Endodermal cell (in vitro differentiated cells): ENCODE measurements around the gene CYSLTR2. TPM values are rescaled to one million over a fixed set of nuclear protein-coding genes. Genes with fewer than 3 reads are reported as not detected.
A peak's percentile ranks its signal among the peaks of the same experiment; 100 is the strongest.

Source experiments
- DNase-seq: peaks from one replicate; pipeline ENCODE4 v3.0.0-alpha.2; 2017
- H3K27ac ChIP-seq: 2 replicates; pipeline ENCODE4 v1.5.1; 2013; ENCODE audit warnings: mild to moderate bottlenecking, low read depth, low read length, moderate library complexity
- H3K27me3 ChIP-seq: 2 replicates; pipeline ENCODE4 v1.6.1; 2013; ENCODE audit warnings: mild to moderate bottlenecking, low read length, moderate library complexity; ENCODE audit not compliant: insufficient read depth, control insufficient read depth, poor library complexity, severe bottlenecking
- H3K36me3 ChIP-seq: 2 replicates; pipeline ENCODE4 v1.7.0; 2013; ENCODE audit warnings: mild to moderate bottlenecking, low read length, moderate library complexity; ENCODE audit not compliant: control insufficient read depth, insufficient read depth
- H3K4me1 ChIP-seq: one replicate; pipeline ENCODE4 v1.7.0; 2013; ENCODE audit warnings: low read length; ENCODE audit not compliant: control insufficient read depth, insufficient read depth
- H3K4me3 ChIP-seq: 2 replicates; pipeline ENCODE4 v1.5.1; 2013; ENCODE audit warnings: mild to moderate bottlenecking, low read length, moderate library complexity
- H3K9ac ChIP-seq: 2 replicates; pipeline ENCODE4 v1.6.1; 2013; ENCODE audit warnings: mild to moderate bottlenecking, low read length, moderate library complexity; ENCODE audit not compliant: poor library complexity, severe bottlenecking; ENCODE audit errors: extremely low read depth
- H3K9me3 ChIP-seq: 2 replicates; pipeline ENCODE4 v1.6.1; 2013; ENCODE audit warnings: mild to moderate bottlenecking, low read length, moderate library complexity; ENCODE audit not compliant: control insufficient read depth
- H3K27ac Mint-ChIP-seq: 2 replicates; pipeline ENCODE4 v1.8.0; 2020; ENCODE audit warnings: mixed read lengths
- H3K27me3 Mint-ChIP-seq: 2 replicates; pipeline ENCODE4 v1.8.0; 2021; ENCODE audit warnings: mild to moderate bottlenecking, mixed read lengths; ENCODE audit not compliant: insufficient read depth
- H3K36me3 Mint-ChIP-seq: 2 replicates; pipeline ENCODE4 v1.8.0; 2020; ENCODE audit warnings: low read depth, mixed read lengths
- H3K4me1 Mint-ChIP-seq: 2 replicates; pipeline ENCODE4 v1.8.0; 2020; ENCODE audit warnings: mixed read lengths
- H3K4me3 Mint-ChIP-seq: 2 replicates; pipeline ENCODE4 v1.8.0; 2020; ENCODE audit warnings: mild to moderate bottlenecking, moderate library complexity, mixed read lengths
- H3K9me3 Mint-ChIP-seq: 2 replicates; pipeline ENCODE4 v1.8.0; 2020; ENCODE audit warnings: mild to moderate bottlenecking, mixed read lengths
- CTCF ChIP-seq: fragments of 200-600 bp; sonication (generic); conservative IDR thresholded peaks from 2 replicates; pipeline ENCODE4 v1.5.0; 2021; ENCODE audit warnings: antibody characterized with exemption, mild to moderate bottlenecking
- WGBS, 2 experiments: methylation state at CpG; one replicate each; pipeline versions ENCODE4 v1.1.5 to v1.1.7; 2013; ENCODE audit warnings: missing lambda C conversion rate in 2 of 2, mixed read lengths in 1 of 2; ENCODE audit not compliant: insufficient coverage in 1 of 2, insufficient read length in 1 of 2; 5-methylcytosine and 5-hydroxymethylcytosine counted together
- total RNA-seq, 2 donors: library from RNA; stranded (reverse); fragmentation: NEBNext Ultra II Directional in 1 of 2; extraction: Animal tissue kit (Norgen Biotek cat#: 25700) in 1 of 2; gene quantifications; 2 replicates in 1 of 2; 3 replicates in 1 of 2; pipeline ENCODE4 v1.2.1, GENCODE V29; 2021

Gene CYSLTR2
- total RNA-seq, 2 donors from 2014 or later = not detected

DNA sequence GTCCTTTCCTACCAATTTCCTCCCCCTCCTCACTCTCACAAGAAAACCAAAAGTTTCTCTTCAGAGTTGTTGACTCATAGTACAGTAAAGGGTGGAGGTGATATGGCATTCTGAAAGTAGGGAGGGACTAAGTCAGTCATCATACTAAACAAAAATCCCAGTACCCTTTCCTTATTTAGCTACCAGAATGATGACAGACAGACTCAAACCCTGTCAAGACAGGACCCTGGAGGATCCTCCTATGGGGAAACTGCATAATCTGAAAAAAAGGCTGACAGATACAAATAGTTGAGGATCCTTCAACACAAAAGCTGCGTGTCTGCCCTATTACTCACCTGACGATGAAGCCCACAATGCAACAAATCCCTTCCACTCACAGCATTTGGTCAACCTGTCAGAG, 55.5 kb downstream of the CYSLTR2 start:
- H3K4me3 Mint-ChIP-seq = no peak overlapping the region

DNA sequence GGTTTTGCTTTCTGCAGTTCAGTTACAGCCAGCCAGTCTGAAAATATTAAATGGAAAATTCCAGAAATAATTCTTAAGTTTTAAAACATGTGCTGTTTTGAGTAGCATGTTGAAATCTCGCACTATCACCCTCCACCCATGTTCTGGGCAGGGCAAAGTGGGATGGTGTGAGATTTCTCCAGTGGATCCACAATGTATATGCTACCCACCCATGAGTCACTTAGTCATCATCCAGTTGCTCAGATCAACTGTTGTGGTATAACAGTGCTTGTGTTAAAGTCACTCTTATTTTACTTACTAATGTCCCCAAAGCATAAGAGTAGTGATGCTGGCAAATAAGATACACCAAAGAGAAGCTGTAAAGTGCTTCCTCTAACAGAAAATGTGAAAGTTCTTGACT, 56.4 kb downstream of the CYSLTR2 start:
- Mint-ChIP-seq H3K36me3 (peaks cover 9% of the 10 kb centered on the region), H3K4me3 (no peak overlapping the region), H3K4me1 (peaks cover 17% of the 10 kb centered on the region), H3K27me3 (no peaks in the 10 kb centered on the region), H3K27ac (no peak overlapping the region), H3K9me3 (peaks cover 61% of the 10 kb centered on the region)
- Histone ChIP-seq H3K27ac (no peak overlapping the region), H3K27me3 (no peaks in the 10 kb centered on the region), H3K9ac (no peak overlapping the region), H3K36me3 (no peaks in the 10 kb centered on the region), H3K4me3 (peak overlapping the region; percentile 55), H3K9me3 (peaks cover 66% of the 10 kb centered on the region), H3K4me1 (peaks cover 4% of the 10 kb centered on the region)
- no peak for DNase-seq
- no peak for TF ChIP-seq CTCF
- 100% methylated on average over 1 of the region's 1 CpG; no CpG with 5 or more reads in 1 of the 2 experiments for WGBS, 2 experiments

More for the DNA sequence above, 55.5 kb downstream of the CYSLTR2 start:
- Mint-ChIP-seq H3K4me1 (peaks cover 17% of the 10 kb centered on the region), H3K27ac (no peak overlapping the region), H3K27me3 (no peaks in the 10 kb centered on the region), H3K36me3 (peaks cover 9% of the 10 kb centered on the region), H3K9me3 (peaks cover 62% of the 10 kb centered on the region)
- DNase-seq = no peak
- Histone ChIP-seq H3K27ac (no peak overlapping the region), H3K9me3 (peaks cover 57% of the 10 kb centered on the region), H3K36me3 (no peaks in the 10 kb centered on the region), H3K27me3 (no peaks in the 10 kb centered on the region), H3K4me3 (peak overlapping the region; percentile 55), H3K4me1 (peaks cover 4% of the 10 kb centered on the region), H3K9ac (no peak overlapping the region)
- WGBS, 2 experiments = 90 to 100% methylated on average over 1 to 2 of the region's 2 CpGs
- no peak for TF ChIP-seq CTCF

DNA sequence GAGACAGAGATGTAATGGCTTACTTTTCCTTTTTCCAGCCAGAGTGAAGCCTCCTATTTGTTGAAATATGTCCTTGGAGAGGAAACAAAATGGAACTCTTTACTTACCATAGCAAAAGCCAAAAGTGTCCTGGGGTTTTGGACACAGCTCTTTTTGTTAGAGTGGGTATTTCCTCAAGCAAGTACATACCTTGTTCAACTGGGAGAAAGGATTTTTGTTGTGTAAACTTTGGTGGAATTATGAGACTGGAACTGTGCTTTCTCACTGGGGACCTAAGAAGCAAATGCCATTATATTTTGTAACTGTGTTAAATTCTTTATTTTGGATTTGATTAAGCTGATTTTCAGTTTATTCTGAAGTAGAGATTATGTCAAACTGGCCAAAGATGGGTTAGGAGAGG, 58.4 kb downstream of the CYSLTR2 start:
- no peak for DNase-seq
- Histone ChIP-seq H3K9me3 (peaks cover 71% of the 10 kb centered on the region), H3K4me3 (no peak overlapping the region), H3K4me1 (peaks cover 4% of the 10 kb centered on the region), H3K9ac (no peak overlapping the region), H3K36me3 (no peaks in the 10 kb centered on the region), H3K27me3 (no peaks in the 10 kb centered on the region), H3K27ac (no peak overlapping the region)
- Mint-ChIP-seq H3K4me1 (peaks cover 17% of the 10 kb centered on the region), H3K27ac (no peak overlapping the region), H3K27me3 (no peaks in the 10 kb centered on the region), H3K4me3 (no peak overlapping the region), H3K36me3 (peaks cover 9% of the 10 kb centered on the region), H3K9me3 (peaks cover 64% of the 10 kb centered on the region)
- no peak for TF ChIP-seq CTCF
